Adrenal gland (tissue), 5 donors: ENCODE results near the gene TMEM98.

Source experiments
- POLR2A ChIP-seq, 2 donors: fragments of 450-650 bp; IDR thresholded peaks; one replicate each; pipeline ENCODE4 v1.6.1; 2017; ENCODE audit warnings: antibody characterized with exemption in 2 of 2, mild to moderate bottlenecking in 2 of 2, moderate library complexity in 1 of 2
- TF ChIP-seq, protein P1 (sequence below), 6 experiments: fragments of 450-650 bp in 4 of 6; fragments of 200-600 bp in 2 of 6; sonication (generic) in 1 of 6; IDR thresholded peaks; 1 replicate in 5 of 6; 2 replicates in 1 of 6; pipeline versions ENCODE4 v1.5.1 to v1.8.0; 2016 to 2021; ENCODE audit warnings: antibody characterized with exemption in 6 of 6, mild to moderate bottlenecking in 2 of 6, moderate library complexity in 1 of 6
- donor health status: DM: no; HTN: no; CAD: no.

DNA sequence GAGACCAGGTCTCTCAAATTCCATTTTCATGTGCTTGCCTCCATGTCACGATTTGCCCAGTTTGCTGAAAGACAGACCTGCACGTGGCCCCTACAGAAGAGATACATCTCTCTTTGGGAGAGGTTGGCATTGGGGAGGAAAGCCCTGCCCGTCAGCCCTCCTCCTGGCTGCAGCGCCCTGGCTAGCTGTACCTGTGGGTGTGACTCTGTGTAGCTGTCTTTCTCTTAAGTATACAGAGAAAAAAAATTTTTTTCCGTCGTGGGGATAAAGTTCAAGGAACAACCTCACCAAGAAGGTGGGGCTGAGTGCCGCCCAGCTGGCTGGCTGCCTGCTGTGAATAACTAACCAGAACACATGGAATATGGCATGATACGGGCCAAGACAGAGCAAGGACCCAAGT lies 26.5 kb downstream of the TMEM98 start:
- TF ChIP-seq, protein P1, sequence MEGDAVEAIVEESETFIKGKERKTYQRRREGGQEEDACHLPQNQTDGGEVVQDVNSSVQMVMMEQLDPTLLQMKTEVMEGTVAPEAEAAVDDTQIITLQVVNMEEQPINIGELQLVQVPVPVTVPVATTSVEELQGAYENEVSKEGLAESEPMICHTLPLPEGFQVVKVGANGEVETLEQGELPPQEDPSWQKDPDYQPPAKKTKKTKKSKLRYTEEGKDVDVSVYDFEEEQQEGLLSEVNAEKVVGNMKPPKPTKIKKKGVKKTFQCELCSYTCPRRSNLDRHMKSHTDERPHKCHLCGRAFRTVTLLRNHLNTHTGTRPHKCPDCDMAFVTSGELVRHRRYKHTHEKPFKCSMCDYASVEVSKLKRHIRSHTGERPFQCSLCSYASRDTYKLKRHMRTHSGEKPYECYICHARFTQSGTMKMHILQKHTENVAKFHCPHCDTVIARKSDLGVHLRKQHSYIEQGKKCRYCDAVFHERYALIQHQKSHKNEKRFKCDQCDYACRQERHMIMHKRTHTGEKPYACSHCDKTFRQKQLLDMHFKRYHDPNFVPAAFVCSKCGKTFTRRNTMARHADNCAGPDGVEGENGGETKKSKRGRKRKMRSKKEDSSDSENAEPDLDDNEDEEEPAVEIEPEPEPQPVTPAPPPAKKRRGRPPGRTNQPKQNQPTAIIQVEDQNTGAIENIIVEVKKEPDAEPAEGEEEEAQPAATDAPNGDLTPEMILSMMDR (IDR thresholded peaks at IDR 0.05): no peak
- TF ChIP-seq POLR2A (IDR thresholded peaks at IDR 0.05): no peak
